Body of pancreas (tissue), 4 donors: Measurements from ENCODE around the gene UBE4B.

Experiments used
- CTCF ChIP-seq, 7 experiments: fragments of 450-650 bp in 4 of 7; fragments of 200-600 bp in 3 of 7; sonication (generic) in 3 of 7; IDR thresholded peaks; one replicate each; pipeline ENCODE4 v1.5.1; 2016 to 2019; ENCODE audit warnings: antibody characterized with exemption in 7 of 7
- POLR2A ChIP-seq, 3 donors: fragments of 450-650 bp; IDR thresholded peaks; one replicate each; pipeline ENCODE4 v1.6.1; 2016; ENCODE audit warnings: antibody characterized with exemption in 3 of 3, mild to moderate bottlenecking in 2 of 3

GRCh38 chr1:10048601-10049000 lies 15.8 kb downstream of the UBE4B start:
- no peak for TF ChIP-seq CTCF (IDR thresholded peaks at IDR 0.05)
- TF ChIP-seq POLR2A (IDR thresholded peaks at IDR 0.05), result no peak
